Measurements from ENCODE around the gene TREX2. TPM values are rescaled to one million over a fixed set of nuclear protein-coding genes. Genes with fewer than 3 reads are reported as not detected.

The TREX2 gene
- total and polyA plus RNA-seq, 2 experiments from 2014 or later: 0.81 to 1.7 TPM

GRCh38 chrX:153464116-153464515, 18.3 kb upstream of the TREX2 start:
- no peaks in the 10 kb centered on the region for H3K9me3 Mint-ChIP-seq
- ATAC-seq: no peak

More at GRCh38 chrX:153464116-153464515, 18.3 kb upstream of the TREX2 start:
- no peak overlapping the region for H3K4me2 ChIP-seq
- H3K27me3 ChIP-seq (ENCODE audit: insufficient read depth): no peaks in the 10 kb centered on the region
- H4K20me1 ChIP-seq (replicated peaks; ENCODE audit: insufficient read depth): no peaks in the 10 kb centered on the region; the same call in 1 of the 2 replicates
- no peak overlapping the region for H2AFZ ChIP-seq
- no peaks in the 10 kb centered on the region for H3K79me2 ChIP-seq (replicated peaks; ENCODE audit: insufficient read depth)
- no peak overlapping the region for H3K27ac ChIP-seq (ENCODE audit: low read depth)
- no peaks in the 10 kb centered on the region for H3K4me1 Mint-ChIP-seq
- H3K4me3 Mint-ChIP-seq: no peak overlapping the region
- H3K36me3 ChIP-seq (ENCODE audit: insufficient read depth): no peaks in the 10 kb centered on the region
- H3K4me3 ChIP-seq: no peak overlapping the region
- no peak for TF ChIP-seq REST (IDR thresholded peaks at IDR 0.05; ENCODE audit: unreplicated experiment)
- TF ChIP-seq ZNF114 (CRISPR knock-in tag; IDR thresholded peaks at IDR 0.05): no peak
- TF ChIP-seq JUNB (IDR thresholded peaks at IDR 0.05; ENCODE audit: unreplicated experiment): no peak
- no peak for TF ChIP-seq EZH2phosphoT487 (IDR thresholded peaks at IDR 0.05; ENCODE audit: unreplicated experiment)
- TF ChIP-seq ZNF331 (CRISPR knock-in tag; IDR thresholded peaks at IDR 0.05; ENCODE audit: low read depth): no peak
- no peak for TF ChIP-seq ZNF462 (CRISPR knock-in tag; IDR thresholded peaks at IDR 0.05)
- no peaks in the 10 kb centered on the region for H3F3A ChIP-seq (replicated peaks; ENCODE audit: low read depth)
- no peak for DNase-seq (ENCODE audit: low spot score)
- H3K4me1 ChIP-seq (ENCODE audit: insufficient read depth): no peaks in the 10 kb centered on the region
- no peak overlapping the region for H3K27ac Mint-ChIP-seq
- no peaks in the 10 kb centered on the region for H3K9me2 ChIP-seq (ENCODE audit: insufficient read depth)
- H3K36me3 Mint-ChIP-seq (ENCODE audit: low read depth): peaks cover 22% of the 10 kb centered on the region; the same call in 2 of the 3 replicates
- H3K27me3 Mint-ChIP-seq (ENCODE audit: insufficient read depth, low read depth, poor library complexity): peaks cover 14% of the 10 kb centered on the region

Data from GM23338 (cell line).